Breast epithelium (tissue), 3 donors: ENCODE data around the gene CTNNA2.

ENCODE experiments used
- POLR2A ChIP-seq: fragments of 450-650 bp; IDR thresholded peaks from one replicate; pipeline ENCODE4 v1.6.1; 2016; ENCODE audit warnings: antibody characterized with exemption, mild to moderate bottlenecking, moderate library complexity
- POLR2AphosphoS5 ChIP-seq, 3 donors: sonication (generic); formaldehyde crosslinking; IDR thresholded peaks; one replicate each; pipeline ENCODE4 v1.6.1; 2017; ENCODE audit warnings: antibody characterized with exemption in 3 of 3
- TF ChIP-seq, protein P1 (sequence below), 3 donors: fragments of 450-650 bp; IDR thresholded peaks; one replicate each; pipeline ENCODE4 v1.5.1; 2016 to 2017; ENCODE audit warnings: antibody characterized with exemption in 3 of 3, mild to moderate bottlenecking in 3 of 3, moderate library complexity in 3 of 3

DNA sequence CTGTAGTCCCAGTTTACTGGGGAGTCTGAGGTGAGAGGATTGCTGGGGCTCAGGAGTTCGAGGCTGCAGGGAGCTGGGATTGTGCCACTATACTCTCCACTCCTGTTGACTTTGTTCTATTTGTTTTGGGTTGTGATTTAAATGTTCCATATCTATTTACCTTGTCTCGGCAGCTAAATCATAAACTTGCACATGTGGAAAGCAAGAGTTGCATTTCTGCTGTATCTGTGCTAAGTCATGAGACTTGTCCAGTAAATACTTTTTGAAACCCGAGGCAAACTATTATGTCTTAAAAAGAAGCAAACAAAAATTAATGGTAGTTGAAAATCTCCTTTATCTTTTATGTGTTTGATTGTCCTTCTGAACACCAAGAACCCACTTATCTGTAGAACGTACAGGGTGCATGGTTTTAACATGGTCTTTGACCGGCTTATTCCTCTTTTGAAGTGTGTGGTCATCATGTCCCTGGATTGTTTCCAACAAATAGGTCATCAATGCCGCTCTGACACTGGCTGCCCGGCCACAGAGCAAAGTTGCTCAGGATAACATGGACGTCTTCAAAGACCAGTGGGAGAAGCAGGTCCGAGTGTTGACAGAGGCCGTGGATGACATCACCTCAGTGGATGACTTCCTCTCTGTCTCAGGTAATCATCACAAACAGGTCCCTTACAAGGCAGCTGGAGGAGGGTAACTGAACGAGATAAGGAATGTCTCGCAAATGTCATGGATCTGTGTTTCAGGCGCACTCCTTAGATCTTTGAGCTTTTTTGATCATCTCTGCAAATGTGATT is 1032.8 kb downstream of the CTNNA2 start:
- TF ChIP-seq, protein P1, sequence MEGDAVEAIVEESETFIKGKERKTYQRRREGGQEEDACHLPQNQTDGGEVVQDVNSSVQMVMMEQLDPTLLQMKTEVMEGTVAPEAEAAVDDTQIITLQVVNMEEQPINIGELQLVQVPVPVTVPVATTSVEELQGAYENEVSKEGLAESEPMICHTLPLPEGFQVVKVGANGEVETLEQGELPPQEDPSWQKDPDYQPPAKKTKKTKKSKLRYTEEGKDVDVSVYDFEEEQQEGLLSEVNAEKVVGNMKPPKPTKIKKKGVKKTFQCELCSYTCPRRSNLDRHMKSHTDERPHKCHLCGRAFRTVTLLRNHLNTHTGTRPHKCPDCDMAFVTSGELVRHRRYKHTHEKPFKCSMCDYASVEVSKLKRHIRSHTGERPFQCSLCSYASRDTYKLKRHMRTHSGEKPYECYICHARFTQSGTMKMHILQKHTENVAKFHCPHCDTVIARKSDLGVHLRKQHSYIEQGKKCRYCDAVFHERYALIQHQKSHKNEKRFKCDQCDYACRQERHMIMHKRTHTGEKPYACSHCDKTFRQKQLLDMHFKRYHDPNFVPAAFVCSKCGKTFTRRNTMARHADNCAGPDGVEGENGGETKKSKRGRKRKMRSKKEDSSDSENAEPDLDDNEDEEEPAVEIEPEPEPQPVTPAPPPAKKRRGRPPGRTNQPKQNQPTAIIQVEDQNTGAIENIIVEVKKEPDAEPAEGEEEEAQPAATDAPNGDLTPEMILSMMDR (IDR thresholded peaks at IDR 0.05): no peak
- TF ChIP-seq POLR2A (no peak), POLR2AphosphoS5 (IDR thresholded peaks at IDR 0.05) (no peak)
